WTC11 (cell line): ENCODE measurements around the gene OLFML2B. TPM values are rescaled to one million over a fixed set of nuclear protein-coding genes. Genes with fewer than 3 reads are reported as not detected.

Experiments used
- ATAC-seq: fragments of 200-7000 bp; cut with Tn5 transposase; 2 replicates; pipeline ENCODE4 v1.10.0; 2021; ENCODE audit warnings: mild to moderate bottlenecking, moderate library complexity
- CTCF ChIA-PET: fragments of 300-600 bp; sonication (Branson Sonifier 250); formaldehyde crosslinking; loops from one replicate; lab custom pipeline; 2021; ENCODE audit warnings: antibody characterized with exemption; lab: Charles Lee
- POLR2A ChIA-PET: fragments of 350-600 bp; sonication (Branson Sonifier 250); formaldehyde crosslinking; loops from one replicate; lab custom pipeline; 2021; ENCODE audit warnings: antibody characterized with exemption; lab: Charles Lee
- DNase-seq: peaks from one replicate; pipeline ENCODE4 v3.0.0; 2021; ENCODE audit warnings: low spot score
- H3K27ac Mint-ChIP-seq: 2 replicates; pipeline ENCODE4 v1.8.0; 2021; ENCODE audit warnings: mixed read lengths
- H3K27me3 Mint-ChIP-seq: 2 replicates; pipeline ENCODE4 v1.8.0; 2021; ENCODE audit warnings: low read depth, mild to moderate bottlenecking, moderate library complexity, mixed read lengths
- H3K36me3 Mint-ChIP-seq: 2 replicates; pipeline ENCODE4 v1.8.0; 2021; ENCODE audit warnings: mixed read lengths
- H3K4me1 Mint-ChIP-seq: 2 replicates; pipeline ENCODE4 v1.8.0; 2022; ENCODE audit warnings: mixed read lengths
- H3K4me3 Mint-ChIP-seq: 2 replicates; pipeline ENCODE4 v1.8.0; 2021; ENCODE audit warnings: mild to moderate bottlenecking, moderate library complexity, mixed read lengths
- H3K9me3 Mint-ChIP-seq: 2 replicates; pipeline ENCODE4 v1.8.0; 2021; ENCODE audit warnings: mixed read lengths
- AFF4 ChIP-seq: sonication (generic); formaldehyde crosslinking; IDR thresholded peaks from 2 replicates; pipeline ENCODE4 v1.8.1; 2023; ENCODE audit warnings: mild to moderate bottlenecking, missing genetic modification reagents, borderline replicate concordance
- AR ChIP-seq: fragments of 250-450 bp; sonication (Bioruptor Pico); IDR thresholded peaks from 2 replicates; pipeline ENCODE4 v1.9.0; 2021; ENCODE audit warnings: mild to moderate bottlenecking
- CDX4 ChIP-seq: fragments of 250-450 bp; sonication (Bioruptor Pico); IDR thresholded peaks from 2 replicates; pipeline ENCODE4 v1.9.0; 2021; ENCODE audit warnings: moderate library complexity, mild to moderate bottlenecking, inconsistent platforms, borderline replicate concordance
- CTCF ChIP-seq: fragments of 200-600 bp; IDR thresholded peaks from 2 replicates; pipeline ENCODE4 v1.8.0; 2022; ENCODE audit warnings: antibody characterized with exemption
- ELF4 ChIP-seq: sonication (generic); formaldehyde crosslinking; IDR thresholded peaks from 2 replicates; pipeline ENCODE4 v1.8.1; 2022; ENCODE audit warnings: low read depth, mild to moderate bottlenecking, moderate library complexity, missing genetic modification reagents
- FOXK1 ChIP-seq: sonication (generic); formaldehyde crosslinking; IDR thresholded peaks from 2 replicates; pipeline ENCODE4 v1.8.0; 2022; ENCODE audit warnings: mild to moderate bottlenecking, moderate library complexity, missing genetic modification reagents
- IRF2 ChIP-seq: sonication (generic); formaldehyde crosslinking; IDR thresholded peaks from 2 replicates; pipeline ENCODE4 v1.8.0; 2022; ENCODE audit warnings: low read depth, missing genetic modification reagents, borderline replicate concordance
- PRDM15 ChIP-seq: sonication (generic); formaldehyde crosslinking; IDR thresholded peaks from 2 replicates; pipeline ENCODE4 v1.8.0; 2022; ENCODE audit warnings: missing genetic modification reagents
- PRRX2 ChIP-seq: fragments of 250-450 bp; sonication (Bioruptor Pico); IDR thresholded peaks from 2 replicates; pipeline ENCODE4 v1.8.0; 2021; ENCODE audit warnings: mild to moderate bottlenecking
- SOX15 ChIP-seq: fragments of 250-450 bp; sonication (Bioruptor Pico); IDR thresholded peaks from 2 replicates; pipeline ENCODE4 v1.9.0; 2021; ENCODE audit warnings: mild to moderate bottlenecking
- USF2 ChIP-seq: sonication (generic); formaldehyde crosslinking; IDR thresholded peaks from 2 replicates; pipeline ENCODE4 v1.8.1; 2023; ENCODE audit warnings: mild to moderate bottlenecking, missing genetic modification reagents, moderate library complexity
- ZNF138 ChIP-seq: sonication (generic); formaldehyde crosslinking; conservative IDR thresholded peaks from 2 replicates; pipeline ENCODE4 v1.8.1; 2022; ENCODE audit warnings: mild to moderate bottlenecking, moderate library complexity, missing genetic modification reagents
- ZNF423 ChIP-seq: fragments of 250-450 bp; sonication (Bioruptor Pico); IDR thresholded peaks from 2 replicates; pipeline ENCODE4 v2.1.2; 2022; ENCODE audit warnings: mild to moderate bottlenecking, moderate library complexity
- ZNF425 ChIP-seq: fragments of 250-450 bp; sonication (Bioruptor Pico); conservative IDR thresholded peaks from 2 replicates; pipeline ENCODE4 v1.9.0; 2021; ENCODE audit warnings: mild to moderate bottlenecking
- total RNA-seq: library from RNA; stranded (reverse); gene quantifications from 3 replicates; pipeline ENCODE4 v1.2.3, GENCODE V29; 2021

The OLFML2B gene
- total RNA-seq, 1 experiment from 2014 or later = 4.9 TPM

- POLR2A ChIA-PET = no interaction called here
- H3K9me3 Mint-ChIP-seq = no peaks in the 10 kb centered on the region
- TF ChIP-seq ZNF423 (CRISPR knock-in tag) = no peak
- no peak for TF ChIP-seq SOX15 (CRISPR knock-in tag)
- no peak for TF ChIP-seq ZNF138 (CRISPR knock-in tag)
- no peak for TF ChIP-seq ELF4 (CRISPR knock-in tag)
- no peak for TF ChIP-seq USF2 (CRISPR knock-in tag)
- no peak for TF ChIP-seq CDX4 (CRISPR knock-in tag)
- TF ChIP-seq FOXK1 (CRISPR knock-in tag) = no peak
- TF ChIP-seq CTCF = no peak
- TF ChIP-seq ZNF425 (CRISPR knock-in tag) = no peak
- no peak for TF ChIP-seq AFF4
- TF ChIP-seq PRRX2 (CRISPR knock-in tag) = no peak
- no peak for TF ChIP-seq IRF2 (CRISPR knock-in tag)
- TF ChIP-seq AR = no peak
- TF ChIP-seq PRDM15 = no peak
These were observed 17.6 kb downstream of the OLFML2B start for GRCh38 chr1:162006081-162006480.

More at GRCh38 chr1:162006081-162006480, 17.6 kb downstream of the OLFML2B start:
- no peak overlapping the region for H3K4me3 Mint-ChIP-seq
- no peak for DNase-seq
- peaks cover 21% of the 10 kb centered on the region for H3K4me1 Mint-ChIP-seq
- H3K27me3 Mint-ChIP-seq = no peaks in the 10 kb centered on the region
- H3K27ac Mint-ChIP-seq = no peak overlapping the region
- CTCF ChIA-PET = interaction anchor here (0.6 to 1.8 kb wide), 2 partner anchors 31 to 78 kb away, joined by 3 to 6 read pairs; no protein-coding TSS in a partner anchor
- H3K36me3 Mint-ChIP-seq = no peaks in the 10 kb centered on the region
- ATAC-seq = no peak
